Stimulated activated CD8-positive, alpha-beta memory T cell treated with anti-CD3 and anti-CD28 coated beads, Interleukin-12 subunit alpha, Interleukin-12 subunit beta, amount 100 ng/mL, for 4 hours (primary cell): Measurements from ENCODE around the gene GPR6.

Experiments
- DNase-seq: peaks from one replicate; pipeline ENCODE4 v3.0.0-alpha.2; 2020; ENCODE audit warnings: low read depth

GPR6 gene

GRCh38 chr6:109999740-110000139 is 21.6 kb downstream of the GPR6 start:
- no peak for DNase-seq

- DNase-seq = no peak
Measured at GRCh38 chr6:110002676-110003075, 24.6 kb downstream of the GPR6 start.

- DNase-seq = no peak
Measured at GRCh38 chr6:110013386-110013785, 35.3 kb downstream of the GPR6 start.

- no peak for DNase-seq
Measured at GRCh38 chr6:110015206-110015605, 37.1 kb downstream of the GPR6 start.

GRCh38 chr6:110017306-110017705 is 39.2 kb downstream of the GPR6 start:
- no peak for DNase-seq

GRCh38 chr6:110017946-110018345 is 39.8 kb downstream of the GPR6 start:
- DNase-seq = no peak

- no peak for DNase-seq
Measured at GRCh38 chr6:110018486-110018885, 40.4 kb downstream of the GPR6 start.

- DNase-seq = no peak
Measured at GRCh38 chr6:110020888-110021287, 42.8 kb downstream of the GPR6 start.

- no peak for DNase-seq
Measured at GRCh38 chr6:110029144-110029543, 51.0 kb downstream of the GPR6 start.
